H1 (cell line): Measurements from ENCODE around the gene LTBP1. TPM values are rescaled to one million over a fixed set of nuclear protein-coding genes. Genes with fewer than 3 reads are reported as not detected.

Experiments used
- CTBP2 ChIP-seq: IDR thresholded peaks from 2 replicates; pipeline ENCODE4 v1.7.0; 2011; ENCODE audit warnings: borderline replicate concordance, mild to moderate bottlenecking, moderate library complexity, mixed read lengths, low read length; ENCODE audit not compliant: insufficient read depth, insufficient read length
- CTCF ChIP-seq, 3 experiments: IDR thresholded peaks; 1 replicate in 2 of 3; 2 replicates in 1 of 3; pipeline versions ENCODE4 v1.5.1 to v1.6.1; 2011; ENCODE audit warnings: low read length in 3 of 3, mild to moderate bottlenecking in 3 of 3, inconsistent platforms in 2 of 3, low read depth in 1 of 3, moderate library complexity in 1 of 3; ENCODE audit not compliant: insufficient read depth in 1 of 3; ENCODE audit errors: control extremely low read depth in 1 of 3
- polyA plus RNA-seq, 7 experiments: library from polyadenylated mRNA; depleted of rRNA in 3 of 7; stranded (reverse) in 5 of 7; unstranded in 2 of 7; fragments of >200 nt in 5 of 7; fragments of 200-250 nt in 2 of 7; gene quantifications; 1 replicate in 5 of 7; 2 replicates in 1 of 7; 4 replicates in 1 of 7; pipeline versions ENCODE4 v1.2.1 to v1.2.3, GENCODE V29; 2011 to 2013; ENCODE audit warnings: missing spikeins in 2 of 7, mixed read lengths in 2 of 7
- total RNA-seq: library from RNA; stranded (reverse); fragmentation: NEBNext Ultra II Directional; extraction: Animal tissue kit (Norgen Biotek cat#: 25700); gene quantifications from 2 replicates; pipeline ENCODE4 v1.2.1, GENCODE V29; 2021

Gene LTBP1
- total and polyA plus RNA-seq, 2 of the 8 experiments (the other 6 are each of a cell fraction or from before 2014, with no cell fraction given) = 15.4 to 24.7 TPM

DNA sequence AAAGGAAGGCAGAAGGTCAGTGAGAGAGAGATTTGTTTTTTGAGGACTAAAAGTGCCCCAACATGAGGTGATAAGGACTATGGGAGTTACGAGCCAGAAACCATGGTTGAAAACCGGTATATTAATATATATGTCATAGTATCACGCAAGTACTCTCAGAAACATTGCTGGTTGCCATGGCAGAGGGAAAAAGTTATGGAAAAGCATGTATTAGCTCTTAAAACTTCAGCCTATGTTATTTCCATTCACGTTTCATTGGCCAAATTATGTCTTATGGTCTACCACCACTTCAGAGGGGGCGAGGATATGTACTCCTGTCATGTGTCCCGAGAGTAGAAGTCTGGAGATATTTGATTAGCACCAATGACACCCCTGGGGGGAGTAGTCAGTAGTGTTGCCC is 125.9 kb downstream of the LTBP1 start (continued):
- TF ChIP-seq CTCF (IDR thresholded peaks at IDR 0.05; ENCODE audit: control extremely low read depth in 1 of 3, insufficient read depth in 1 of 3, low read depth in 1 of 3, low read length in 3 of 3) (no peak), CTBP2 (no peak)
